K562 (cell line): ENCODE data around the gene ZNF429. TPM values are rescaled to one million over a fixed set of nuclear protein-coding genes. Genes with fewer than 3 reads are reported as not detected.
A peak's percentile ranks its signal among the peaks of the same experiment; 100 is the strongest.

Source experiments
- GATA2 ChIP-seq: sonication (generic); formaldehyde crosslinking; IDR thresholded peaks from 2 replicates; pipeline ENCODE4 v1.4.0; 2020; ENCODE audit warnings: mild to moderate bottlenecking, missing genetic modification reagents
- PYGO2 ChIP-seq: fragments of 450-650 bp; IDR thresholded peaks from 2 replicates; pipeline ENCODE4 v1.6.1; 2016; ENCODE audit warnings: mild to moderate bottlenecking, missing genetic modification characterization, moderate library complexity, missing compliant biosample characterization
- RFX7 ChIP-seq: fragments of 250-450 bp; sonication (Bioruptor Pico); IDR thresholded peaks from 2 replicates; pipeline ENCODE4 v1.5.1; 2021; ENCODE audit warnings: mild to moderate bottlenecking
- SREBF2 ChIP-seq: sonication (generic); formaldehyde crosslinking; IDR thresholded peaks from 2 replicates; pipeline ENCODE4 v1.4.0; 2020; ENCODE audit warnings: mild to moderate bottlenecking, missing genetic modification reagents
- SUPT5H ChIP-seq: fragments of 450-650 bp; IDR thresholded peaks from 2 replicates; pipeline ENCODE4 v1.6.1; 2016
- ZNF766 ChIP-seq: fragments of 200-800 bp; sonication (Bioruptor generic); conservative IDR thresholded peaks from 2 replicates; pipeline ENCODE4 v1.6.1; 2016; ENCODE audit warnings: missing genetic modification characterization, missing compliant biosample characterization
- polyA plus RNA-seq, 8 experiments: library from polyadenylated mRNA; depleted of rRNA in 4 of 8; stranded (reverse) in 5 of 8; unstranded in 3 of 8; fragments of >200 nt; fragmentation: Nextera tagmentation in 2 of 8; fragmentation: Illumina TruSeq in 1 of 8; extraction: Ambion mirVana in 2 of 8; extraction: Trizol in 1 of 8; gene quantifications; 2 replicates each; pipeline versions ENCODE4 v1.2.1 to v1.2.3, GENCODE V29; 2011 to 2014; ENCODE audit warnings: inconsistent platforms in 1 of 8, missing spikeins in 1 of 8
- total RNA-seq, 7 experiments: library from RNA; depleted of rRNA in 6 of 7; stranded (reverse); fragments of >200 nt in 6 of 7; fragmentation: Illumina TruSeq in 2 of 7; extraction: Trizol in 2 of 7; gene quantifications; 2 replicates each; pipeline versions ENCODE4 v1.2.1 to v1.2.3, GENCODE V29; 2011 to 2021; ENCODE audit warnings: low replicate concordance in 1 of 7
- TF ChIP-seq, protein P1 (sequence below), 2 experiments: fragments of 450-650 bp; conservative IDR thresholded peaks; 2 replicates each; pipeline ENCODE4 v1.6.1; 2017; ENCODE audit warnings: mild to moderate bottlenecking in 2 of 2, moderate library complexity in 2 of 2
- TF ChIP-seq, protein P2 (sequence below), 2 experiments: fragments of 450-650 bp in 1 of 2; sonication (generic) in 1 of 2; formaldehyde crosslinking in 1 of 2; IDR thresholded peaks in 1 of 2; conservative IDR thresholded peaks in 1 of 2; 2 replicates each; pipeline versions ENCODE4 v1.6.1 to v1.8.1; 2016 to 2023; ENCODE audit warnings: mild to moderate bottlenecking in 2 of 2, moderate library complexity in 2 of 2, inconsistent platforms in 1 of 2, missing genetic modification reagents in 1 of 2
- TF ChIP-seq, protein P3 (sequence below): fragments of 200-800 bp; sonication (Bioruptor generic); IDR thresholded peaks from 2 replicates; pipeline ENCODE4 v1.6.1; 2017; ENCODE audit warnings: missing genetic modification characterization, missing compliant biosample characterization

Gene ZNF429
- total and polyA plus RNA-seq, 9 of the 15 experiments (the other 6 are each of a cell fraction or from before 2014, with no cell fraction given) = 11.4 to 24.5 (median 16.3) TPM

DNA sequence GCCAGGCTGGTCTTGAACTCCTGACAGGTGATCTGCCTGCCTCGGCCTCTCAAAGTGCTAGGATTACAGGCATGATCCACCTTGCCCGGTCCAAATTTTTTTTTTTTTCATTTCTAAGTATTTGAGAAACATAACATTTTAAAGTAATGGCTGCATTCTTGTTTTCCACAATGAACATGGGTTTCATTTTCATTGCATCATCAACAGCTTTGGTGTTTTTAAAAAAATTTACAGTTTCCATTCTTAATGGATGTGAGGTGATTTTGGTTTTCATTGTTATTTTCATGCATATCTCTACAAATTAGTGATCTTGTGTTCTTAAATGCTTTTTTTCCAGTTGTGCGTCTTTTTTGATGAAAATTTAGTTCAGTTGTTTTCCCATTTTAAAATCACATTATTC, 27.5 kb downstream of the ZNF429 start (continued):
- TF ChIP-seq, protein P1, sequence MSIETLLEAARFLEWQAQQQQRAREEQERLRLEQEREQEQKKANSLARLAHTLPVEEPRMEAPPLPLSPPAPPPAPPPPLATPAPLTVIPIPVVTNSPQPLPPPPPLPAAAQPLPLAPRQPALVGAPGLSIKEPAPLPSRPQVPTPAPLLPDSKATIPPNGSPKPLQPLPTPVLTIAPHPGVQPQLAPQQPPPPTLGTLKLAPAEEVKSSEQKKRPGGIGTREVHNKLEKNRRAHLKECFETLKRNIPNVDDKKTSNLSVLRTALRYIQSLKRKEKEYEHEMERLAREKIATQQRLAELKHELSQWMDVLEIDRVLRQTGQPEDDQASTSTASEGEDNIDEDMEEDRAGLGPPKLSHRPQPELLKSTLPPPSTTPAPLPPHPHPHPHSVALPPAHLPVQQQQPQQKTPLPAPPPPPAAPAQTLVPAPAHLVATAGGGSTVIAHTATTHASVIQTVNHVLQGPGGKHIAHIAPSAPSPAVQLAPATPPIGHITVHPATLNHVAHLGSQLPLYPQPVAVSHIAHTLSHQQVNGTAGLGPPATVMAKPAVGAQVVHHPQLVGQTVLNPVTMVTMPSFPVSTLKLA (conservative IDR thresholded peaks at IDR 0.05) = no peak
- no peak for TF ChIP-seq ZNF766 (CRISPR knock-in tag)
- TF ChIP-seq, protein P2, sequence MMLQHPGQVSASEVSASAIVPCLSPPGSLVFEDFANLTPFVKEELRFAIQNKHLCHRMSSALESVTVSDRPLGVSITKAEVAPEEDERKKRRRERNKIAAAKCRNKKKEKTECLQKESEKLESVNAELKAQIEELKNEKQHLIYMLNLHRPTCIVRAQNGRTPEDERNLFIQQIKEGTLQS (IDR thresholded peaks at IDR 0.05) = peak; percentile 66
- TF ChIP-seq, protein P2 (CRISPR knock-in tag; conservative IDR thresholded peaks at IDR 0.05) = no peak
- TF ChIP-seq PYGO2 (tag) = no peak
- TF ChIP-seq GATA2 (CRISPR knock-in tag) = no peak
- TF ChIP-seq SUPT5H = no peak
- no peak for TF ChIP-seq RFX7
- TF ChIP-seq, protein P3, sequence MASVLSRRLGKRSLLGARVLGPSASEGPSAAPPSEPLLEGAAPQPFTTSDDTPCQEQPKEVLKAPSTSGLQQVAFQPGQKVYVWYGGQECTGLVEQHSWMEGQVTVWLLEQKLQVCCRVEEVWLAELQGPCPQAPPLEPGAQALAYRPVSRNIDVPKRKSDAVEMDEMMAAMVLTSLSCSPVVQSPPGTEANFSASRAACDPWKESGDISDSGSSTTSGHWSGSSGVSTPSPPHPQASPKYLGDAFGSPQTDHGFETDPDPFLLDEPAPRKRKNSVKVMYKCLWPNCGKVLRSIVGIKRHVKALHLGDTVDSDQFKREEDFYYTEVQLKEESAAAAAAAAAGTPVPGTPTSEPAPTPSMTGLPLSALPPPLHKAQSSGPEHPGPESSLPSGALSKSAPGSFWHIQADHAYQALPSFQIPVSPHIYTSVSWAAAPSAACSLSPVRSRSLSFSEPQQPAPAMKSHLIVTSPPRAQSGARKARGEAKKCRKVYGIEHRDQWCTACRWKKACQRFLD (CRISPR knock-in tag) = no peak
- TF ChIP-seq SREBF2 (CRISPR knock-in tag) = no peak
